Kidney (tissue), 14 donors: ENCODE data around the gene UNC13C. TPM values are rescaled to one million over a fixed set of nuclear protein-coding genes. Genes with fewer than 3 reads are reported as not detected.
A peak's percentile ranks its signal among the peaks of the same experiment; 100 is the strongest.
"Not testable (repeated sequence)": the region's sequence is repeated elsewhere in the genome, so short reads cannot be mapped to it uniquely, and the experiment has no call there.

Experiments used
- DNase-seq, 5 donors: peaks; one replicate each; pipeline ENCODE4 v3.0.0-alpha.2; 2013 to 2020
- FAIRE-seq: peaks from 2 replicates; lab custom pipeline; 2012; peaks lifted over from hg19 to GRCh38; lab: Jason Lieb, UNC
- H3K27ac ChIP-seq, 2 donors: one replicate each; pipeline ENCODE4 v1.7.0; 2013; ENCODE audit warnings: low read depth in 2 of 2, low read length in 2 of 2, inconsistent platforms in 1 of 2
- H3K27me3 ChIP-seq: one replicate; pipeline ENCODE4 v1.7.1; 2013; ENCODE audit warnings: low read length, inconsistent platforms; ENCODE audit not compliant: control insufficient read depth, insufficient read depth
- H3K36me3 ChIP-seq, 3 donors: one replicate each; pipeline versions ENCODE4 v1.7.0 to v1.7.1; 2013; ENCODE audit warnings: low read length in 3 of 3, control low read depth in 1 of 3, inconsistent platforms in 1 of 3; ENCODE audit not compliant: insufficient read depth in 3 of 3, control insufficient read depth in 2 of 3
- H3K4me1 ChIP-seq, 3 donors: one replicate each; pipeline versions ENCODE4 v1.7.0 to v1.7.1; 2013; ENCODE audit warnings: low read length in 3 of 3, inconsistent platforms in 1 of 3, low read depth in 1 of 3; ENCODE audit not compliant: control insufficient read depth in 2 of 3, insufficient read depth in 2 of 3
- H3K4me3 ChIP-seq, 3 donors: one replicate each; pipeline versions ENCODE4 v1.7.0 to v1.8.1; 2013; ENCODE audit warnings: low read length in 3 of 3, control low read depth in 1 of 3, inconsistent platforms in 1 of 3
- H3K9ac ChIP-seq, 3 donors: one replicate each; pipeline versions ENCODE4 v1.7.0 to v1.7.1; 2013; ENCODE audit warnings: low read length in 3 of 3, control low read depth in 1 of 3, inconsistent platforms in 1 of 3
- H3K9me3 ChIP-seq, 3 donors: one replicate each; pipeline versions ENCODE4 v1.7.0 to v1.7.1; 2013; ENCODE audit warnings: low read length in 3 of 3, control low read depth in 1 of 3, inconsistent platforms in 1 of 3; ENCODE audit not compliant: control insufficient read depth in 2 of 3, insufficient read depth in 1 of 3
- CTCF ChIP-seq: IDR thresholded peaks from 3 replicates; pipeline ENCODE4 v1.5.1; 2012; ENCODE audit warnings: mild to moderate bottlenecking, moderate library complexity, borderline replicate concordance; ENCODE audit not compliant: insufficient read depth; ENCODE audit errors: extremely low read depth
- intact Hi-C: fragments of 100-400 bp; cut with DNase I; formaldehyde crosslinking; loops from one replicate; pipeline ENCODE4 v1.11.1; 2022
- polyA plus RNA-seq: library from polyadenylated mRNA; stranded (reverse); fragments of 350-450 nt; fragmentation: Illumina TruSeq; extraction: RNeasy Lipid Tissue Mini Kit (QIAGEN cat#74804); gene quantifications from one replicate; pipeline ENCODE4 v1.2.3, GENCODE V29; 2014; ENCODE audit warnings: low read depth, low replicate concordance; ENCODE audit not compliant: insufficient read depth
- total RNA-seq: library from RNA; stranded (reverse); fragmentation: NEBNext Ultra II Directional; extraction: Animal tissue kit (Norgen Biotek cat#: 25700); gene quantifications from one replicate; pipeline ENCODE4 v1.2.1, GENCODE V29; 2021
- donor health status: control.
- donor health status: control.
- donor health status: control.
- donor health status: control.
- donor health status: control.
- donor health status: DM: yes; HTN: yes; CAD: no.
- donor health status: Normal renal cell carcinoma (clear cell type).

Gene UNC13C
- total and polyA plus RNA-seq, 2 donors from 2014 or later, result 0.19 to 0.45 TPM

- Histone ChIP-seq H3K4me1 (no peaks in the 10 kb centered on the region), H3K9ac (no peak overlapping the region), H3K27ac (no peak overlapping the region), H3K4me3 (no peak overlapping the region), H3K36me3 (no peaks in the 10 kb centered on the region), H3K9me3 (peaks cover 0 to 6% (median 0%) of the 10 kb centered on the region in 3 donors), H3K27me3 (no peaks in the 10 kb centered on the region)
- FAIRE-seq (no peak), DNase-seq (no peak)
- intact Hi-C loops, result no loop called here
- no peak for TF ChIP-seq CTCF
Measured at GRCh38 chr15:54428596-54428995, 450.4 kb downstream of the UNC13C start.

- H3K36me3 ChIP-seq, FAIRE-seq, H3K9ac ChIP-seq, H3K9me3 ChIP-seq, intact Hi-C loops, H3K4me3 ChIP-seq, H3K4me1 ChIP-seq, H3K27ac ChIP-seq, H3K27me3 ChIP-seq: not testable (repeated sequence)
- DNase-seq, result peak in 1 of 5 donors; percentile 24
Measured at GRCh38 chr15:54450288-54450687, 472.0 kb downstream of the UNC13C start.

- DNase-seq, result no peak
- intact Hi-C loops, result no loop called here
- Histone ChIP-seq H3K9me3 (peaks cover 0 to 13% (median 4%) of the 10 kb centered on the region in 3 donors), H3K36me3 (no peaks in the 10 kb centered on the region), H3K9ac (no peak overlapping the region), H3K27me3 (no peaks in the 10 kb centered on the region), H3K4me1 (no peaks in the 10 kb centered on the region), H3K27ac (no peak overlapping the region), H3K4me3 (no peak overlapping the region)
- FAIRE-seq, result no peak
- TF ChIP-seq CTCF, result no peak
Measured at GRCh38 chr15:54456413-54456812, 478.2 kb downstream of the UNC13C start.

- FAIRE-seq (no peak), DNase-seq (peak in 1 of 5 donors; percentile 52)
Measured at GRCh38 chr15:54462511-54462913, 484.3 kb downstream of the UNC13C start.

More at GRCh38 chr15:54462511-54462913, 484.3 kb downstream of the UNC13C start:
- H3K27ac ChIP-seq, result no peak overlapping the region
- no peaks in the 10 kb centered on the region for H3K36me3 ChIP-seq
- no peaks in the 10 kb centered on the region for H3K4me1 ChIP-seq
- H3K27me3 ChIP-seq, result no peaks in the 10 kb centered on the region
- no peak overlapping the region for H3K9ac ChIP-seq
- TF ChIP-seq CTCF, result no peak
- peaks cover 0 to 9% (median 3%) of the 10 kb centered on the region in 3 donors for H3K9me3 ChIP-seq
- no peak overlapping the region for H3K4me3 ChIP-seq
- intact Hi-C loops, result no loop called here
